H9 (cell line): ENCODE data around the gene CLRN3. TPM values are rescaled to one million over a fixed set of nuclear protein-coding genes. Genes with fewer than 3 reads are reported as not detected.

Source experiments
- DNase-seq: peaks from one replicate; pipeline ENCODE4 v3.0.0-alpha.2; 2017
- H2AFZ ChIP-seq: one replicate; pipeline ENCODE4 v1.6.1; 2013; ENCODE audit warnings: mild to moderate bottlenecking, low read length, control low read depth, moderate library complexity
- H2AK5ac ChIP-seq: 2 replicates; pipeline ENCODE4 v1.6.1; 2013; ENCODE audit warnings: low read length, control low read depth, mixed read lengths; ENCODE audit not compliant: insufficient read length
- H2BK120ac ChIP-seq: one replicate; pipeline ENCODE4 v1.6.1; 2013; ENCODE audit warnings: low read depth, mild to moderate bottlenecking, low read length, control low read depth, inconsistent platforms; ENCODE audit not compliant: poor library complexity, severe bottlenecking
- H2BK12ac ChIP-seq: 2 replicates; pipeline ENCODE4 v1.6.1; 2013; ENCODE audit warnings: low read length, control low read depth, mixed read lengths, low read depth; ENCODE audit not compliant: insufficient read length
- H2BK15ac ChIP-seq: 2 replicates; pipeline ENCODE4 v1.6.1; 2013; ENCODE audit warnings: low read depth, low read length, control low read depth
- H2BK20ac ChIP-seq: one replicate; pipeline ENCODE4 v1.6.1; 2013; ENCODE audit warnings: low read depth, mild to moderate bottlenecking, low read length, control low read depth, inconsistent platforms; ENCODE audit not compliant: poor library complexity, severe bottlenecking
- H2BK5ac ChIP-seq: 2 replicates; pipeline ENCODE4 v1.6.1; 2013; ENCODE audit warnings: low read length, control low read depth, mixed read lengths; ENCODE audit not compliant: insufficient read length
- H3K14ac ChIP-seq: 2 replicates; pipeline ENCODE4 v1.6.1; 2013; ENCODE audit warnings: low read length, control low read depth; ENCODE audit not compliant: insufficient read depth
- H3K18ac ChIP-seq: 2 replicates; pipeline ENCODE4 v1.6.1; 2013; ENCODE audit warnings: low read depth, mild to moderate bottlenecking, mixed read lengths, low read length, control low read depth; ENCODE audit not compliant: insufficient read length
- H3K23ac ChIP-seq: 2 replicates; pipeline ENCODE4 v1.6.1; 2013; ENCODE audit warnings: low read length, control low read depth, mixed read lengths, low read depth; ENCODE audit not compliant: insufficient read length
- H3K23me2 ChIP-seq: 2 replicates; pipeline ENCODE4 v1.6.1; 2013; ENCODE audit warnings: low read depth, mild to moderate bottlenecking, mixed read lengths, low read length, control low read depth; ENCODE audit not compliant: insufficient read length, poor library complexity, severe bottlenecking
- H3K27ac ChIP-seq: 2 replicates; pipeline ENCODE4 v1.5.1; 2013; ENCODE audit warnings: low read length, control low read depth, mixed read lengths, low read depth; ENCODE audit not compliant: insufficient read length
- H3K27me3 ChIP-seq: 2 replicates; pipeline ENCODE4 v1.6.1; 2013; ENCODE audit warnings: low read length, control low read depth, inconsistent platforms; ENCODE audit not compliant: insufficient read depth
- H3K4ac ChIP-seq: 2 replicates; pipeline ENCODE4 v1.6.1; 2013; ENCODE audit warnings: low read depth, mild to moderate bottlenecking, control low read depth, inconsistent platforms, low read length, moderate library complexity
- H3K4me1 ChIP-seq: 2 replicates; pipeline ENCODE4 v1.6.1; 2013; ENCODE audit warnings: low read length, control low read depth, inconsistent platforms; ENCODE audit not compliant: insufficient read depth
- H3K4me2 ChIP-seq: 2 replicates; pipeline ENCODE4 v1.6.1; 2013; ENCODE audit warnings: low read length, control low read depth, mixed read lengths; ENCODE audit not compliant: insufficient read length, insufficient read depth
- H3K56ac ChIP-seq: 2 replicates; pipeline ENCODE4 v1.6.1; 2013; ENCODE audit warnings: low read depth, mild to moderate bottlenecking, mixed read lengths, low read length, control low read depth; ENCODE audit not compliant: insufficient read length
- H3K79me1 ChIP-seq: 2 replicates; pipeline ENCODE4 v1.6.1; 2013; ENCODE audit warnings: low read depth, mild to moderate bottlenecking, moderate library complexity, low read length, control low read depth, inconsistent platforms; ENCODE audit not compliant: insufficient read depth, poor library complexity, severe bottlenecking
- H3K79me2 ChIP-seq: 2 replicates; pipeline ENCODE4 v1.6.1; 2013; ENCODE audit warnings: low read length, control low read depth, inconsistent platforms; ENCODE audit not compliant: insufficient read depth
- H3K9ac ChIP-seq: 2 replicates; pipeline ENCODE4 v1.6.1; 2013; ENCODE audit warnings: low read length, control low read depth, mixed read lengths; ENCODE audit not compliant: insufficient read length; ENCODE audit errors: extremely low read depth
- H3K9me3 ChIP-seq: one replicate; pipeline ENCODE4 v1.6.1; 2013; ENCODE audit warnings: low read depth, low read length, inconsistent platforms; ENCODE audit not compliant: control insufficient read depth
- H3T11ph ChIP-seq: one replicate; pipeline ENCODE4 v1.6.1; 2013; ENCODE audit warnings: mild to moderate bottlenecking, low read length, control low read depth, inconsistent platforms
- H4K20me1 ChIP-seq: one replicate; pipeline ENCODE4 v1.6.1; 2013; ENCODE audit not compliant: control insufficient read depth, insufficient read length, insufficient read depth
- H4K5ac ChIP-seq: 2 replicates; pipeline ENCODE4 v1.6.1; 2013; ENCODE audit warnings: low read depth, mild to moderate bottlenecking, mixed read lengths, low read length, control low read depth; ENCODE audit not compliant: insufficient read length
- H4K8ac ChIP-seq: replicated peaks from 2 replicates; pipeline ENCODE4 v1.6.1; 2013; ENCODE audit warnings: low read length, control low read depth, mixed read lengths, low read depth; ENCODE audit not compliant: insufficient read length
- H4K91ac ChIP-seq: 2 replicates; pipeline ENCODE4 v1.6.1; 2013; ENCODE audit warnings: low read depth, mild to moderate bottlenecking, moderate library complexity, mixed read lengths, low read length, control low read depth; ENCODE audit not compliant: insufficient read length
- H3K27ac Mint-ChIP-seq, 3 experiments: 2 replicates in 2 of 3; 3 replicates in 1 of 3; pipeline ENCODE4 v1.8.0; 2020 to 2021; ENCODE audit warnings: mixed read lengths in 3 of 3, mild to moderate bottlenecking in 1 of 3, moderate library complexity in 1 of 3
- H3K27me3 Mint-ChIP-seq: 2 replicates; pipeline ENCODE4 v1.8.0; 2021; ENCODE audit warnings: low read depth, mild to moderate bottlenecking, moderate library complexity, mixed read lengths
- H3K36me3 Mint-ChIP-seq, 3 experiments: 2 replicates in 2 of 3; 3 replicates in 1 of 3; pipeline ENCODE4 v1.8.0; 2020 to 2021; ENCODE audit warnings: low read depth in 3 of 3, mixed read lengths in 3 of 3; ENCODE audit not compliant: insufficient read depth in 1 of 3
- H3K4me1 Mint-ChIP-seq, 2 experiments: 2 replicates each; pipeline ENCODE4 v1.8.0; 2020; ENCODE audit warnings: mixed read lengths in 2 of 2
- H3K4me3 Mint-ChIP-seq, 2 experiments: 2 replicates in 1 of 2; 3 replicates in 1 of 2; pipeline ENCODE4 v1.8.0; 2020 to 2021; ENCODE audit warnings: mild to moderate bottlenecking in 2 of 2, mixed read lengths in 2 of 2, moderate library complexity in 1 of 2
- H3K9me3 Mint-ChIP-seq, 2 experiments: 2 replicates in 1 of 2; 3 replicates in 1 of 2; pipeline ENCODE4 v1.8.0; 2020; ENCODE audit warnings: mild to moderate bottlenecking in 2 of 2, mixed read lengths in 2 of 2, moderate library complexity in 1 of 2
- CTCF ChIP-seq: fragments of 200-600 bp; sonication (generic); conservative IDR thresholded peaks from 3 replicates; pipeline ENCODE4 v1.8.0; 2021; ENCODE audit warnings: antibody characterized with exemption, mild to moderate bottlenecking
- WGBS: extraction: QIAGEN DNeasy Blood & Tissue Kit; methylation state at CpG from one replicate; pipeline ENCODE4 v1.1.7; 2013; ENCODE audit warnings: missing lambda C conversion rate, low lambda C conversion rate, mixed read lengths; ENCODE audit not compliant: insufficient read length; ENCODE audit errors: extremely low coverage; 5-methylcytosine and 5-hydroxymethylcytosine counted together
- total RNA-seq: library from RNA; stranded (reverse); gene quantifications from 2 replicates; pipeline ENCODE4 v1.2.1, GENCODE V29; 2021

CLRN3 gene
- total RNA-seq, 1 experiment from 2014 or later, result not detected

GRCh38 chr10:127935071-127935561 lies 42.4 kb upstream of the CLRN3 start:
- Histone ChIP-seq H2BK5ac (no peak overlapping the region), H2BK20ac (no peak overlapping the region), H3K23me2 (no peaks in the 10 kb centered on the region), H3K4me2 (no peak overlapping the region), H3K27me3 (no peaks in the 10 kb centered on the region), H3K9ac (no peak overlapping the region), H3T11ph (no peak overlapping the region), H2BK15ac (no peak overlapping the region), H3K18ac (no peak overlapping the region), H3K9me3 (no peaks in the 10 kb centered on the region), H3K14ac (no peak overlapping the region; the same call in 1 of the 2 replicates), H3K79me2 (no peaks in the 10 kb centered on the region), H2AFZ (no peak overlapping the region), H4K8ac (no peak overlapping the region), H2AK5ac (no peak overlapping the region), H3K23ac (no peak overlapping the region), H3K4me1 (peaks cover 4% of the 10 kb centered on the region; the same call in 1 of the 2 replicates), H2BK12ac (no peak overlapping the region), H2BK120ac (no peak overlapping the region), H3K79me1 (no peaks in the 10 kb centered on the region), H4K20me1 (no peaks in the 10 kb centered on the region), H3K56ac (no peak overlapping the region), H3K4ac (no peak overlapping the region), H4K91ac (no peak overlapping the region), H3K27ac (no peak overlapping the region), H4K5ac (no peak overlapping the region)
- Mint-ChIP-seq H3K36me3 (no peaks in the 10 kb centered on the region), H3K4me1 (peaks cover 12 to 16% of the 10 kb centered on the region in 2 experiments), H3K27me3 (peaks cover 4% of the 10 kb centered on the region; the same call in 1 of the 2 replicates), H3K27ac (no peak overlapping the region; a peak in 1 of 7 replicates), H3K9me3 (no peaks in the 10 kb centered on the region; a peak in 1 of 5 replicates), H3K4me3 (no peak overlapping the region)
- DNase-seq, result no peak
- TF ChIP-seq CTCF, result no peak
- WGBS, result no CpG with 5 or more reads among the region's 16 CpGs
